ENCODE results near the gene NCAPD3. TPM values are rescaled to one million over a fixed set of nuclear protein-coding genes. Genes with fewer than 3 reads are reported as not detected.

NCAPD3 gene
- total and polyA plus RNA-seq, 2 of the 13 experiments (the other 11 are each of a cell fraction or from before 2014, with no cell fraction given) = 20.7 to 25.6 TPM

DNA sequence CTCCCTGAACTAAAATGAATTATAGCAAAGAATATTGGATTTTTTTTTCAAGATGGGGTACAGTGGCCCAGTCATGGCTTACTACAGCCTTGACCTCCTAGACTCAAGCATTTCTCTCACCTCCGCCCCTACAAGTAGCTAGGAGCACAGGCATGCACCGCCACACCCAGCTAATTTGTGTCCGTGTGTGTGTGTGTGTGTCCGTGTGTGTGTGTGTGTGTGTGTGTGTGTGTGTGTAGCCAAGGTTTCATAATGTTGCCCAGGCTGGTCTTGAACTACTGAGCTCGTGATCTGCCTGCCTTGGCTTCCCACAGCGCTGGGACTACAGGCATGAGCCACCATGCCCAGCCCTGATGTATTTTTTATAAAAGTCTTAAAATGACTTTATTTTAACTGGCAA, 16.8 kb upstream of the NCAPD3 start (continued):
- TF ChIP-seq ELF1 (CRISPR knock-in tag; IDR thresholded peaks at IDR 0.05) (no peak), ZNF816 (CRISPR knock-in tag; IDR thresholded peaks at IDR 0.05; ENCODE audit: borderline replicate concordance) (no peak)

- DNase-seq (ENCODE audit: low spot score) (no peak), ATAC-seq (no peak), FAIRE-seq (no peak)
- intact Hi-C loops (cut with micrococcal nuclease; ENCODE audit: unreplicated experiment) (no loop called here), in situ Hi-C loops (cut with HindIII; ENCODE audit: extremely low pct_ligation_motif_present, low pct_unique_long_range_greater_than_20kb) (no loop called here)
- WGBS (ENCODE audit: low lambda C conversion rate) = 99% methylated on average over 5 of the region's 5 CpGs
- no peak overlapping the region for H3K27ac ChIP-seq (ENCODE audit: extremely low read length, insufficient read depth, low read length)
- H3K4me3 ChIP-seq (replicated peaks in 1 of 3; ENCODE audit: insufficient read depth in 1 of 3, low read depth in 2 of 3, low read length in 3 of 3) = no peak overlapping the region
- H3K4me2 ChIP-seq (ENCODE audit: low read depth, low read length) = no peak overlapping the region
- peaks cover 16% of the 10 kb centered on the region for H3K4me1 ChIP-seq (ENCODE audit: insufficient read depth, low read length)
- no peak overlapping the region for H3K9ac ChIP-seq (ENCODE audit: insufficient read depth, low read depth, low read length)
- no peaks in the 10 kb centered on the region for H3K9me3 ChIP-seq (ENCODE audit: low read length)
- ChIA-PET POLR2A (no interaction called here), CTCF (ENCODE audit: low intra/inter-chr PET ratio, low total read pairs) (no interaction called here)
- H2AFZ ChIP-seq (ENCODE audit: low read length) = no peak overlapping the region
- peaks cover 7% of the 10 kb centered on the region for H4K20me1 ChIP-seq (ENCODE audit: insufficient read depth, low read length)
- H3K79me2 ChIP-seq (ENCODE audit: insufficient read depth, low read length) = no peaks in the 10 kb centered on the region
- peaks cover 5 to 11% of the 10 kb centered on the region in 2 experiments; a peak in 3 of 5 replicates for H3K36me3 ChIP-seq (replicated peaks in 1 of 2; ENCODE audit: control insufficient read depth in 1 of 2, insufficient read depth in 2 of 2, low read length in 2 of 2)
- TF ChIP-seq ZNF652 (CRISPR knock-in tag; IDR thresholded peaks at IDR 0.05; ENCODE audit: borderline replicate concordance, low read depth) (no peak), GRHL1 (CRISPR knock-in tag; conservative IDR thresholded peaks at IDR 0.05) (no peak), SNRNP70 (IDR thresholded peaks at IDR 0.05; ENCODE audit: low read depth, low read length) (no peak), PCBP2 (optimal IDR thresholded peaks at IDR 0.05; ENCODE audit: low read depth, low read length, poor library complexity, severe bottlenecking) (no peak)
- TF ChIP-seq, protein P1, sequence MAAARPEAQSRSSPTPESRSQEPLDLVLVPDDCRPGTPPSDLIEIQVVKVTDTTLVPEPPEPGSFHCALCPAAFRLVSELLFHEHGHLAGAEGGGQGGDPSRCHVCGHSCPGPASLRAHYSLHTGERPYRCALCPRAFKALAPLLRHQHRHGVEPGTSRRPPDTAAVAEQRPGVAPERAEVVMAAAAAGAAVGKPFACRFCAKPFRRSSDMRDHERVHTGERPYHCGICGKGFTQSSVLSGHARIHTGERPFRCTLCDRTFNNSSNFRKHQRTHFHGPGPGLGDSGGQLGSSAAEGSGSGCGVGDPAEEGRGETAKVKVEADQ (CRISPR knock-in tag; IDR thresholded peaks at IDR 0.05; ENCODE audit: borderline replicate concordance) = no peak
- BruUV-seq (replicated peaks) = no TSS peak
- no peaks in the 10 kb centered on the region for H3K27me3 ChIP-seq (ENCODE audit: control insufficient read depth in 1 of 2, insufficient read depth in 2 of 2, low read length in 2 of 2)
These were observed 15.2 kb upstream of the NCAPD3 start for GRCh38 chr11:134238956-134239355.
